Measurements from ENCODE around the gene DOCK9. TPM values are rescaled to one million over a fixed set of nuclear protein-coding genes. Genes with fewer than 3 reads are reported as not detected.

The DOCK9 gene
- total RNA-seq, 4 donors from 2014 or later = 121 to 240 (median 200) TPM

DNA sequence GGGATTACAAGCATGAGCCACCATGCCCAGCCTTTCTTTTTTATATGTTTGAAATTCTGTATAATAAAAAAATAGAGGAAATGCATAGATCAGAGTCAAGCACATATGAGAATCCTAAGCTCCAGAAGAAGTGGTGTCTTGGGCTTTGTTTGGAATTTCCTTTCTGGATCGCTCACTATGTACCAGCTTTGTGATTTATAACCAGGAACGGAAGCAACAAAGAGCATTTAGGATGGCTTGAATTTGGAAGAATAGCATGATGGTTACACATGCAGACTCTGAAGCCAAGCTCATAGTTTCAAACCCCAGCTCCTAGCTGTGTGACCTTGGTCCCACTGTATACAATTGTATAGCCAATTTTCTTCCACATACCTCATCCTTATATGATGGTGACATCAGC is 197.4 kb downstream of the DOCK9 start:
- TF ChIP-seq POLR2A (IDR thresholded peaks at IDR 0.05) (no peak), POLR2AphosphoS5 (IDR thresholded peaks at IDR 0.05) (no peak), EP300 (IDR thresholded peaks at IDR 0.05) (no peak)
- TF ChIP-seq, protein P1, sequence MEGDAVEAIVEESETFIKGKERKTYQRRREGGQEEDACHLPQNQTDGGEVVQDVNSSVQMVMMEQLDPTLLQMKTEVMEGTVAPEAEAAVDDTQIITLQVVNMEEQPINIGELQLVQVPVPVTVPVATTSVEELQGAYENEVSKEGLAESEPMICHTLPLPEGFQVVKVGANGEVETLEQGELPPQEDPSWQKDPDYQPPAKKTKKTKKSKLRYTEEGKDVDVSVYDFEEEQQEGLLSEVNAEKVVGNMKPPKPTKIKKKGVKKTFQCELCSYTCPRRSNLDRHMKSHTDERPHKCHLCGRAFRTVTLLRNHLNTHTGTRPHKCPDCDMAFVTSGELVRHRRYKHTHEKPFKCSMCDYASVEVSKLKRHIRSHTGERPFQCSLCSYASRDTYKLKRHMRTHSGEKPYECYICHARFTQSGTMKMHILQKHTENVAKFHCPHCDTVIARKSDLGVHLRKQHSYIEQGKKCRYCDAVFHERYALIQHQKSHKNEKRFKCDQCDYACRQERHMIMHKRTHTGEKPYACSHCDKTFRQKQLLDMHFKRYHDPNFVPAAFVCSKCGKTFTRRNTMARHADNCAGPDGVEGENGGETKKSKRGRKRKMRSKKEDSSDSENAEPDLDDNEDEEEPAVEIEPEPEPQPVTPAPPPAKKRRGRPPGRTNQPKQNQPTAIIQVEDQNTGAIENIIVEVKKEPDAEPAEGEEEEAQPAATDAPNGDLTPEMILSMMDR (IDR thresholded peaks at IDR 0.05) = no peak
- WGBS = 60% methylated on average over 2 of the region's 2 CpGs
- DNase-seq (ENCODE audit: low spot score in 2 of 2) = no peak
- no peaks in the 10 kb centered on the region for H3K9me3 ChIP-seq
- H3K27me3 ChIP-seq = peaks cover 5% of the 10 kb centered on the region
- no peak overlapping the region for H3K27ac ChIP-seq
- H3K4me1 ChIP-seq = no peaks in the 10 kb centered on the region
- H3K36me3 ChIP-seq = no peaks in the 10 kb centered on the region
- no peak overlapping the region for H3K4me3 ChIP-seq

DNA sequence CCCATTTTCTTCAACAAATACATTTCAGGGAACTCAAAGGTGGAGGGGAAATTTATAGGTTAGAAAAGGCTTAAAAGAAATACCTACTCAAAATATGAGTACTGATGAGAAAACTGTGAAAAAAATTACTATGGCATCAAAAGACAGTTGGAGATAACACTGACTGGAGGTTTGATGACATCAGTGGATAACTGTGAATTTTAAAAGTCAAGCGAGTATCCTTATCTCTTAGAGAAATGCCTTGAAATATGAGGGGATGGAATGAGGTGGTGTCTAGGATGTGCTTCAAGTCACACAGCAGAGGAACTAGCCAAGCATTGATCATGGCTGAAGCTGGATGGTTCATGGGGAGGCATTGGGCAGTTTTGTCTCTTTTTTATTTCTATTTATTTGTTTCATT is 198.2 kb downstream of the DOCK9 start:
- TF ChIP-seq EP300 (IDR thresholded peaks at IDR 0.05) (no peak), POLR2A (IDR thresholded peaks at IDR 0.05) (no peak), POLR2AphosphoS5 (IDR thresholded peaks at IDR 0.05) (no peak)
- TF ChIP-seq, protein P1 (IDR thresholded peaks at IDR 0.05) = no peak
- Histone ChIP-seq H3K27ac (no peak overlapping the region), H3K4me1 (no peaks in the 10 kb centered on the region), H3K4me3 (no peak overlapping the region), H3K9me3 (no peaks in the 10 kb centered on the region), H3K27me3 (peaks cover 5% of the 10 kb centered on the region), H3K36me3 (no peaks in the 10 kb centered on the region)
- DNase-seq (ENCODE audit: low spot score in 2 of 2) = no peak
- WGBS = 75% methylated on average over 1 of the region's 1 CpG

DNA sequence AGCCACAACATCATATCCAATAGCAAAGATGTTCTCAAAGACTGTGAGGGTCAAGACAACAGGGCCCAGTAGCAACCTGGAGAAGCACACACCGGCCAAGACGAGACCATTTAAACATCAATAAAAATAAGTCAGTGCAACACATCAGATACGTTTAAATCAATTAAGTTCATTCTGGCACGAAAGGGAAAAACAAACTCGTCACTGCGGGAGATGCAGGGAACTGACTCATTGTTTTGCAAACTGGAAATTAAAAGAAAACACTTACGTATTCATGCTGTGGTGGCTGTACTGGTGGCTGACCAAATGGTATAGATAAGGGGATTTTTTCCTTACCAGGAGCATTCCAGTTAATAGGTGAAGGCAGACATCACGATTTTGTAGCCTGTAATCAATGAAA is 199.1 kb downstream of the DOCK9 start:
- 71% methylated on average over 8 of the region's 8 CpGs for WGBS
- H3K9me3 ChIP-seq = no peaks in the 10 kb centered on the region
- no peaks in the 10 kb centered on the region for H3K36me3 ChIP-seq
- H3K27ac ChIP-seq = no peak overlapping the region
- DNase-seq (ENCODE audit: low spot score in 2 of 2) = no peak
- no peak overlapping the region for H3K4me3 ChIP-seq
- TF ChIP-seq EP300 (IDR thresholded peaks at IDR 0.05) (no peak), POLR2A (IDR thresholded peaks at IDR 0.05) (no peak), POLR2AphosphoS5 (IDR thresholded peaks at IDR 0.05) (no peak)
- TF ChIP-seq, protein P1 (IDR thresholded peaks at IDR 0.05) = no peak
- no peaks in the 10 kb centered on the region for H3K4me1 ChIP-seq
- peaks cover 5% of the 10 kb centered on the region for H3K27me3 ChIP-seq

DNA sequence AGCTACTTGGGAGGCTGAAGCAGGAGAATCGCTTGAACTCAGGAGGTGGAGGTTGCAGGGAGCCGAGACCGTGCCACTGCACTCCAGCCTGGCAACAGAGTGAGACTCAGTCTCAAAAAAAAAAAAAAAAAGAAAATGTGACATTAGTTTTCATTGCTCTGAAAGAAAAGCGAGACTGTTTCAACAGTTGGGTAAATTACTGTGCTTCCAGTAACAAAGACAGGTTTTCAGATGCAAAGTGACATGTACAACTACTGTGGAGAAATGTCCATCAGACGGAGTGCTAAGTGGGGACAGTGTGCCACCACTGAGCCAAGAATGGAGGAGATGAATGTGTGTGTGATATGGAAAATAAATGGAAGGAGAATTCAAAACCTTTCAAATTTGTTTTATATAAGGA is 201.2 kb downstream of the DOCK9 start:
- WGBS = 75% methylated on average over 5 of the region's 5 CpGs
- Histone ChIP-seq H3K4me1 (no peaks in the 10 kb centered on the region), H3K27ac (no peak overlapping the region), H3K36me3 (no peaks in the 10 kb centered on the region), H3K4me3 (no peak overlapping the region), H3K9me3 (no peaks in the 10 kb centered on the region), H3K27me3 (peaks cover under 1% of the 10 kb centered on the region)
- no peak for TF ChIP-seq EP300 (IDR thresholded peaks at IDR 0.05)
- TF ChIP-seq, protein P1 (IDR thresholded peaks at IDR 0.05) = no peak
- TF ChIP-seq POLR2A (IDR thresholded peaks at IDR 0.05) = no peak
- no peak for TF ChIP-seq POLR2AphosphoS5 (IDR thresholded peaks at IDR 0.05)
- no peak for DNase-seq (ENCODE audit: low spot score in 2 of 2)

DNA sequence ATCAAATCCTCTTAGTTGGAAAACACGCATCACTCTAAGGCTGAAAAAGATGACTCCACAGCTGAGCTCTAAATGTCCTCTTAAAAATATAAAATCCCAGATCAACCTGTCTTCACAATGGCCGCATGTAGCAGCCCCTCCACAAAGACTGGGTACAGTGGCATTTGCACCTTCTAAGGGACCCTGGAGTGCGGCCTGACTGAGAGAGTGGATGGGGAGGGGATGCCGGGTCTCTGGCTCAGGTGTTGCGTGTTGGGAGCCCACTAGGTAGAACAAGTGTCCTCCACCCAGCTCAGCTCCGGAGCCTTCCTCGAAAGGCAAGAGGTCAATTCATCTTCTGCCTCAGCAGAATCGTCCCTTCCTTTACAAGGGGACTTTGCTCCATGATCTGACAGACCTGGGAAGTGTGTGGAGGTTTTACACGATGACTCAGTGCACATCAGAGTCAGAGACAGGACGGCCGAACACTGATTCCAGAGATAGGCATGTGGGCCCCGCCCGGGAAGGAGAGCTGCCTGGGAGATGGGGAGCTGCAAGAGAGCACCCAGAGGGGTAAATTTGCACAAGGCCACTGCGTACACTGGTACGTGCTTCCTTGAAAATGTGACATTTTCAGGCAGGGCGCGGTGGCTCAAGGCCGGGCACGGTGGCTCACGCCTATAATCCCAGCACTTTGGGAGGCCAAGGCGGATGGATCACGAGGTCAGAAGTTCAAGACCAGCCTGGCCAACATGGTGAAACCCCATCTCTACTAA is 201.8 kb downstream of the DOCK9 start:
- Histone ChIP-seq H3K27ac (no peak overlapping the region), H3K9me3 (no peaks in the 10 kb centered on the region), H3K27me3 (no peaks in the 10 kb centered on the region), H3K4me1 (no peaks in the 10 kb centered on the region), H3K4me3 (no peak overlapping the region), H3K36me3 (no peaks in the 10 kb centered on the region)
- no peak for DNase-seq (ENCODE audit: low spot score in 2 of 2)
- WGBS = 82% methylated on average over 22 of the region's 22 CpGs
- TF ChIP-seq EP300 (IDR thresholded peaks at IDR 0.05) = no peak
- no peak for TF ChIP-seq POLR2A (IDR thresholded peaks at IDR 0.05)
- TF ChIP-seq, protein P1 (IDR thresholded peaks at IDR 0.05) = no peak
- no peak for TF ChIP-seq POLR2AphosphoS5 (IDR thresholded peaks at IDR 0.05)

All from suprapubic skin (tissue), 4 donors.